ENCODE results near the gene RELN.

Gene RELN

GRCh38 chr7:103538964-103539709 is 450.3 kb downstream of the RELN start:
- Histone ChIP-seq H3K9me3 (ENCODE audit: control insufficient read depth, low read depth, low read length) (no peaks in the 10 kb centered on the region), H3K27me3 (ENCODE audit: control insufficient read depth, insufficient read depth, low read length) (no peaks in the 10 kb centered on the region), H3K9ac (ENCODE audit: low read length) (no peak overlapping the region), H3K4me3 (ENCODE audit: low read length) (no peak overlapping the region), H3K4me1 (ENCODE audit: control insufficient read depth, low read depth, low read length) (no peaks in the 10 kb centered on the region), H3K27ac (ENCODE audit: low read length) (no peak overlapping the region), H3K36me3 (ENCODE audit: control insufficient read depth, low read depth, low read length) (no peaks in the 10 kb centered on the region)

GRCh38 chr7:103533761-103534160 is 455.7 kb downstream of the RELN start:
- no peak overlapping the region for H3K4me3 ChIP-seq (ENCODE audit: low read length)
- H3K4me1 ChIP-seq (ENCODE audit: control insufficient read depth, low read depth, low read length) = no peaks in the 10 kb centered on the region

GRCh38 chr7:103532955-103533354 is 456.5 kb downstream of the RELN start:
- H3K36me3 ChIP-seq (ENCODE audit: control insufficient read depth, low read depth, low read length) = no peaks in the 10 kb centered on the region
- no peak overlapping the region for H3K4me3 ChIP-seq (ENCODE audit: low read length)
- H3K4me1 ChIP-seq (ENCODE audit: control insufficient read depth, low read depth, low read length) = no peaks in the 10 kb centered on the region
- H3K27ac ChIP-seq (ENCODE audit: low read length) = no peak overlapping the region
- H3K9ac ChIP-seq (ENCODE audit: low read length) = no peak overlapping the region
- no peaks in the 10 kb centered on the region for H3K27me3 ChIP-seq (ENCODE audit: control insufficient read depth, insufficient read depth, low read length)
- H3K9me3 ChIP-seq (ENCODE audit: control insufficient read depth, low read depth, low read length) = no peaks in the 10 kb centered on the region

More at GRCh38 chr7:103533761-103534160, 455.7 kb downstream of the RELN start:
- Histone ChIP-seq H3K9ac (ENCODE audit: low read length) (no peak overlapping the region), H3K27me3 (ENCODE audit: control insufficient read depth, insufficient read depth, low read length) (no peaks in the 10 kb centered on the region), H3K9me3 (ENCODE audit: control insufficient read depth, low read depth, low read length) (no peaks in the 10 kb centered on the region), H3K36me3 (ENCODE audit: control insufficient read depth, low read depth, low read length) (no peaks in the 10 kb centered on the region), H3K27ac (ENCODE audit: low read length) (no peak overlapping the region)

DNA sequence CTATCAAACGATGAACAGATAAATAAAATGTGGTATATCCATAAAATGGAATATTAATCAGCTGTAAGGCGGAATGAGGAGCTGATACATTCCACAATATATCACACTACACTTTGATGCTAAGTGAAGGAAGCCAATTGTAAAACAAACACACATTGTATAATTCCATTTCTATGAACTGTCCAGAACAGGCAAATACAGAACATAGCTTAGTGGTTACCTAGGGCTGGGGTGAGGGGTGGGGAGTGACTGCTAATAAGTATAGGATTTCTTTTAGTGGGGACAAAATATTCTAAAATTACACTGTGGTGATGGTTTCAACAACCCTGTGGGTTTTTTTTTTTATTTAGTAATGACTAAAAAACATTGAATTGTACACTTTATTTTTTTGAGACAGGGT is 461.3 kb downstream of the RELN start:
- H3K9me3 ChIP-seq (ENCODE audit: control insufficient read depth, low read depth, low read length) = no peaks in the 10 kb centered on the region
- no peaks in the 10 kb centered on the region for H3K36me3 ChIP-seq (ENCODE audit: control insufficient read depth, low read depth, low read length)
- no peak overlapping the region for H3K9ac ChIP-seq (ENCODE audit: low read length)
- H3K27me3 ChIP-seq (ENCODE audit: control insufficient read depth, insufficient read depth, low read length) = no peaks in the 10 kb centered on the region
- H3K4me1 ChIP-seq (ENCODE audit: control insufficient read depth, low read depth, low read length) = no peaks in the 10 kb centered on the region
- H3K27ac ChIP-seq (ENCODE audit: low read length) = no peak overlapping the region
- H3K4me3 ChIP-seq (ENCODE audit: low read length) = no peak overlapping the region

DNA sequence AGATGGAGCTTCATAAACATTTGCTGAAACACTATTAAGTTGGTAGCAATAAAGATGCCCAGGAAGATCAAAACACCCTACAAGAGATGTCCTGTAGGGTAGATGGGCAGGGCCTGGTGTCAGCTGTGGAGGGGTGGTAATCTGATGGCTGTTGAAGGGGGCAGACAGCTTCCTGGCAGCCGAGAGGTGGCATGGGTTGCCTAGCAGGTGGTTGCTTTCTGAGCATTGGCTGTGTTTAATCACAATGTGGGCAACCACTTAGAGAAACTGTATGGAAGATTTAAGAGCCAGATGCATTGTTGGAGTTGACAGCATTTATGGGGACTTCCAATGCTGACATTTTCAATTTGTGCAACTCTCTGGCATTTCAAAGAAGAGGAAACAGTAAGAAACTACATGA is 463.5 kb downstream of the RELN start:
- H3K4me1 ChIP-seq (ENCODE audit: control insufficient read depth, low read depth, low read length) = peaks cover 3% of the 10 kb centered on the region
- H3K9me3 ChIP-seq (ENCODE audit: control insufficient read depth, low read depth, low read length) = no peaks in the 10 kb centered on the region
- no peak overlapping the region for H3K9ac ChIP-seq (ENCODE audit: low read length)
- no peaks in the 10 kb centered on the region for H3K27me3 ChIP-seq (ENCODE audit: control insufficient read depth, insufficient read depth, low read length)
- no peak overlapping the region for H3K27ac ChIP-seq (ENCODE audit: low read length)
- no peaks in the 10 kb centered on the region for H3K36me3 ChIP-seq (ENCODE audit: control insufficient read depth, low read depth, low read length)
- H3K4me3 ChIP-seq (ENCODE audit: low read length) = no peak overlapping the region

GRCh38 chr7:103524042-103524907 is 465.2 kb downstream of the RELN start:
- Histone ChIP-seq H3K4me3 (ENCODE audit: low read length) (no peak overlapping the region), H3K36me3 (ENCODE audit: control insufficient read depth, low read depth, low read length) (no peaks in the 10 kb centered on the region), H3K4me1 (ENCODE audit: control insufficient read depth, low read depth, low read length) (peaks cover 3% of the 10 kb centered on the region), H3K27ac (ENCODE audit: low read length) (no peak overlapping the region), H3K9ac (ENCODE audit: low read length) (no peak overlapping the region), H3K27me3 (ENCODE audit: control insufficient read depth, insufficient read depth, low read length) (no peaks in the 10 kb centered on the region), H3K9me3 (ENCODE audit: control insufficient read depth, low read depth, low read length) (no peaks in the 10 kb centered on the region)

- Histone ChIP-seq H3K27me3 (ENCODE audit: control insufficient read depth, insufficient read depth, low read length) (no peaks in the 10 kb centered on the region), H3K9me3 (ENCODE audit: control insufficient read depth, low read depth, low read length) (no peaks in the 10 kb centered on the region), H3K4me3 (ENCODE audit: low read length) (no peak overlapping the region), H3K36me3 (ENCODE audit: control insufficient read depth, low read depth, low read length) (no peaks in the 10 kb centered on the region), H3K27ac (ENCODE audit: low read length) (no peak overlapping the region), H3K4me1 (ENCODE audit: control insufficient read depth, low read depth, low read length) (peaks cover 3% of the 10 kb centered on the region), H3K9ac (ENCODE audit: low read length) (no peak overlapping the region)
These were observed 467.5 kb downstream of the RELN start for GRCh38 chr7:103521937-103522336.

- no peak overlapping the region for H3K9ac ChIP-seq (ENCODE audit: low read length)
- no peaks in the 10 kb centered on the region for H3K27me3 ChIP-seq (ENCODE audit: control insufficient read depth, insufficient read depth, low read length)
- H3K4me3 ChIP-seq (ENCODE audit: low read length) = no peak overlapping the region
- no peaks in the 10 kb centered on the region for H3K9me3 ChIP-seq (ENCODE audit: control insufficient read depth, low read depth, low read length)
- no peaks in the 10 kb centered on the region for H3K36me3 ChIP-seq (ENCODE audit: control insufficient read depth, low read depth, low read length)
- no peak overlapping the region for H3K27ac ChIP-seq (ENCODE audit: low read length)
- H3K4me1 ChIP-seq (ENCODE audit: control insufficient read depth, low read depth, low read length) = no peaks in the 10 kb centered on the region
These were observed 484.8 kb downstream of the RELN start for GRCh38 chr7:103504505-103505135.

DNA sequence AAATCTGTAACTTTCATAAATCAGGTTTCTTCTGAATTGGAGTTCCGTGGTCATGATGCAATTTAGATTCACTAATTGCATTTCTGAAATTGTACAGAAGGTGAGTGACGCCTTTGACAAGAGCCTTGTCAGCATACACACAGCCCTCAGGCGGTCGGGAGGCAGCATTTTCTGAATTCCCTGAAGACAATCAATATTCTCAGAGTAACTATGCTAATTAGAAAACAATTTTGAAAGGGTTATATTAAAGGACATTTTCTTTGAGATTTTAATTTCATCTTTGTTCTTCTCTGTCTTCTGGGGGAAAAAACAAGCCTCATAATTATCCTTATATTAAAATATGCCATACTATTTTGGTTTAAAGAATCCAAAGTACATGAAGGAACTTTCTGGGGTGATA is 488.3 kb downstream of the RELN start:
- H3K27me3 ChIP-seq (ENCODE audit: control insufficient read depth, insufficient read depth, low read length) = no peaks in the 10 kb centered on the region
- no peaks in the 10 kb centered on the region for H3K9me3 ChIP-seq (ENCODE audit: control insufficient read depth, low read depth, low read length)
- no peaks in the 10 kb centered on the region for H3K4me1 ChIP-seq (ENCODE audit: control insufficient read depth, low read depth, low read length)
- H3K4me3 ChIP-seq (ENCODE audit: low read length) = no peak overlapping the region
- H3K27ac ChIP-seq (ENCODE audit: low read length) = no peak overlapping the region
- no peak overlapping the region for H3K9ac ChIP-seq (ENCODE audit: low read length)
- no peaks in the 10 kb centered on the region for H3K36me3 ChIP-seq (ENCODE audit: control insufficient read depth, low read depth, low read length)

- Histone ChIP-seq H3K27ac (ENCODE audit: low read length) (no peak overlapping the region), H3K36me3 (ENCODE audit: control insufficient read depth, low read depth, low read length) (no peaks in the 10 kb centered on the region), H3K9me3 (ENCODE audit: control insufficient read depth, low read depth, low read length) (no peaks in the 10 kb centered on the region), H3K9ac (ENCODE audit: low read length) (no peak overlapping the region), H3K4me3 (ENCODE audit: low read length) (no peak overlapping the region), H3K4me1 (ENCODE audit: control insufficient read depth, low read depth, low read length) (no peaks in the 10 kb centered on the region), H3K27me3 (ENCODE audit: control insufficient read depth, insufficient read depth, low read length) (no peaks in the 10 kb centered on the region)
These were observed 489.5 kb downstream of the RELN start for GRCh38 chr7:103499976-103500375.

DNA sequence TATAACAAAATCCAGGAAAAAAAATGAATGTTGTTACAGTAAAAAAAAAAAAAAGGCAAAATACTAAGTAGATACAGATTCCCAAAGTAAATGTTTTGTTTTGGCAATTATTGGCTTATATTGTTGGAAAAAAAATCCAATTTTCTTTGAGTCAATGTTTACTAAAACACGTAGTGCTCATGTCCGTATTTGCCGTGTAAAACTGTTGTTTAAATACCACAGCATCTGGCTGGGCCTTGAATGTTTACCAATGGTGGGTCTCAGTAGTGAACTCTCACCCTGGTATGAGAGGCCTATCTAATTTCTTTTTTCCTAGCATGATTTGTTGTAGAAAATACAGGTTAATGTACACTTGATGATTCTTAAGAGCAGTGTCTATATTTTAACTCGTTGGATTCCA is 502.0 kb downstream of the RELN start:
- H3K36me3 ChIP-seq (ENCODE audit: control insufficient read depth, low read depth, low read length) = no peaks in the 10 kb centered on the region
- no peaks in the 10 kb centered on the region for H3K9me3 ChIP-seq (ENCODE audit: control insufficient read depth, low read depth, low read length)
- no peaks in the 10 kb centered on the region for H3K27me3 ChIP-seq (ENCODE audit: control insufficient read depth, insufficient read depth, low read length)
- H3K9ac ChIP-seq (ENCODE audit: low read length) = no peak overlapping the region
- no peak overlapping the region for H3K27ac ChIP-seq (ENCODE audit: low read length)
- no peak overlapping the region for H3K4me3 ChIP-seq (ENCODE audit: low read length)
- H3K4me1 ChIP-seq (ENCODE audit: control insufficient read depth, low read depth, low read length) = no peaks in the 10 kb centered on the region

Measured in iPS-18a (cell line).